Endometrial microvascular endothelial cells (primary cell): Measurements from ENCODE around the gene KCNJ1. TPM values are rescaled to one million over a fixed set of nuclear protein-coding genes. Genes with fewer than 3 reads are reported as not detected.

Experiments
- in situ Hi-C: cut with HindIII; loops from 2 replicates; pipeline ENCODE4 v1.10.0; 2017; ENCODE audit warnings: low sequenced_read_pairs, low pct_unique_long_range_greater_than_20kb; ENCODE audit errors: inconsistent ontology term
- total RNA-seq: library from RNA; depleted of rRNA; stranded (reverse); fragments of >200 nt; gene quantifications from one replicate; pipeline ENCODE4 v1.2.3, GENCODE V29; 2015; ENCODE audit errors: inconsistent ontology term

KCNJ1 gene
- total RNA-seq, 1 donor from 2014 or later = not detected

GRCh38 chr11:128888034-128888985 is 21.2 kb upstream of the KCNJ1 start:
- in situ Hi-C loops = loop anchor here (25.0 kb wide), 1 partner anchor 149 kb away; no protein-coding TSS in a partner anchor

- in situ Hi-C loops = loop anchor here (25.0 kb wide), 1 partner anchor 151 kb away; no protein-coding TSS in a partner anchor
These were observed 19.5 kb upstream of the KCNJ1 start for GRCh38 chr11:128886406-128887124.

- in situ Hi-C loops = loop anchor here (25.0 kb wide), 1 partner anchor 152 kb away; no protein-coding TSS in a partner anchor
These were observed 17.7 kb upstream of the KCNJ1 start for GRCh38 chr11:128884703-128885338.

GRCh38 chr11:128884054-128884453 is 17.0 kb upstream of the KCNJ1 start:
- in situ Hi-C loops = loop anchor here (25.0 kb wide), 1 partner anchor 153 kb away; no protein-coding TSS in a partner anchor

GRCh38 chr11:128882451-128882850 is 15.4 kb upstream of the KCNJ1 start:
- in situ Hi-C loops = loop anchor here (25.0 kb wide), 1 partner anchor 155 kb away; no protein-coding TSS in a partner anchor

GRCh38 chr11:128881221-128881620 is 14.1 kb upstream of the KCNJ1 start:
- in situ Hi-C loops = loop anchor here (25.0 kb wide), 1 partner anchor 156 kb away; no protein-coding TSS in a partner anchor

GRCh38 chr11:128879817-128880216 is 12.7 kb upstream of the KCNJ1 start:
- in situ Hi-C loops = loop anchor here (25.0 kb wide), 1 partner anchor 157 kb away; no protein-coding TSS in a partner anchor

GRCh38 chr11:128878455-128878854 is 11.4 kb upstream of the KCNJ1 start:
- in situ Hi-C loops = loop anchor here (25.0 kb wide), 1 partner anchor 159 kb away; no protein-coding TSS in a partner anchor

GRCh38 chr11:128877726-128878125 is 10.6 kb upstream of the KCNJ1 start:
- in situ Hi-C loops = loop anchor here (25.0 kb wide), 1 partner anchor 160 kb away; no protein-coding TSS in a partner anchor

GRCh38 chr11:128876133-128876650 is 9.1 kb upstream of the KCNJ1 start:
- in situ Hi-C loops = loop anchor here (25.0 kb wide), 1 partner anchor 161 kb away; no protein-coding TSS in a partner anchor

GRCh38 chr11:128874427-128874826 is 7.3 kb upstream of the KCNJ1 start:
- in situ Hi-C loops = no loop called here

GRCh38 chr11:128872594-128872993 is 5.5 kb upstream of the KCNJ1 start:
- in situ Hi-C loops = no loop called here

- in situ Hi-C loops = no loop called here
These were observed 5.0 kb upstream of the KCNJ1 start for GRCh38 chr11:128872094-128872493.

- in situ Hi-C loops = no loop called here
These were observed 4.1 kb upstream of the KCNJ1 start for GRCh38 chr11:128871168-128871610.

GRCh38 chr11:128868841-128869671 is 2.0 kb upstream of the KCNJ1 start:
- in situ Hi-C loops = no loop called here

GRCh38 chr11:128865490-128865889 is 1.6 kb downstream of the KCNJ1 start:
- in situ Hi-C loops = no loop called here

GRCh38 chr11:128862908-128863660 is 4.0 kb downstream of the KCNJ1 start:
- in situ Hi-C loops = no loop called here
